BLaER1 treated with 17β-estradiol and CSF1 and Interleukin-3, amounts not matched to agents 10 nM and 100 nM (cell line): Measurements from ENCODE around the gene SLC2A6.

Experiments used
- H3K27ac ChIP-seq, 11 experiments: shearing (Covaris generic); formaldehyde crosslinking; 2 replicates each; pipeline ENCODE4 v1.8.1; 2022
- H3K27me3 ChIP-seq, 11 experiments: shearing (Covaris generic); formaldehyde crosslinking; 2 replicates each; pipeline ENCODE4 v1.8.1; 2022
- H3K36me3 ChIP-seq, 11 experiments: shearing (Covaris generic); formaldehyde crosslinking; 2 replicates each; pipeline ENCODE4 v1.8.1; 2022
- H3K4me1 ChIP-seq, 10 experiments: shearing (Covaris generic); formaldehyde crosslinking; 2 replicates each; pipeline ENCODE4 v1.8.1; 2022
- H3K4me2 ChIP-seq, 11 experiments: shearing (Covaris generic); formaldehyde crosslinking; 2 replicates each; pipeline ENCODE4 v1.8.1; 2022
- H3K4me3 ChIP-seq, 10 experiments: shearing (Covaris generic); formaldehyde crosslinking; 2 replicates each; pipeline ENCODE4 v1.8.1; 2022
- H3K9ac ChIP-seq, 11 experiments: shearing (Covaris generic); formaldehyde crosslinking; 2 replicates each; pipeline ENCODE4 v1.8.1; 2022
- H3K9me3 ChIP-seq, 11 experiments: shearing (Covaris generic); formaldehyde crosslinking; replicated peaks in 1 of 11; 2 replicates each; pipeline ENCODE4 v1.8.1; 2022
- H4K20me1 ChIP-seq, 11 experiments: shearing (Covaris generic); formaldehyde crosslinking; 2 replicates each; pipeline ENCODE4 v1.8.1; 2022
- Cebpa-rat ChIP-seq, 11 experiments: shearing (Covaris generic); IDR thresholded peaks; 2 replicates each; pipeline ENCODE4 v1.8.1; 2022

The SLC2A6 gene

GRCh38 chr9:133478851-133479711 is at the start of gene SLC2A6:
TSS of gene SLC2A6 (minus strand) at chr9:133479099. CDS start at chr9:133479059, 40 bp downstream.
- no peak for TF ChIP-seq Cebpa-rat (IDR thresholded peaks at IDR 0.05)

GRCh38 chr9:133528001-133528875 is 49.3 kb upstream of the SLC2A6 start:
- TF ChIP-seq Cebpa-rat (IDR thresholded peaks at IDR 0.05): no peak
- H3K36me3 ChIP-seq: no peaks in the 10 kb centered on the region
- no peak overlapping the region for H3K27ac ChIP-seq
- H3K4me3 ChIP-seq: no peak overlapping the region
- H3K9me3 ChIP-seq: no peaks in the 10 kb centered on the region
- H3K27me3 ChIP-seq: peaks cover 0 to 30% (median 0%) of the 10 kb centered on the region in 11 experiments; a peak in 5 of 22 replicates
- peaks cover 22 to 80% (median 71%) of the 10 kb centered on the region in 10 experiments for H3K4me1 ChIP-seq
- H3K9ac ChIP-seq: no peak overlapping the region
- H3K4me2 ChIP-seq: peak overlapping the region in 8 of 11 experiments; percentile 69 to 99 (median 88); a peak in 13 of 22 replicates
- H4K20me1 ChIP-seq: peaks cover 0 to 57% (median 0%) of the 10 kb centered on the region in 11 experiments; a peak in 9 of 22 replicates

More at GRCh38 chr9:133478851-133479711, at the start of gene SLC2A6:
- H3K36me3 ChIP-seq: peaks cover 0 to 32% (median 14%) of the 10 kb centered on the region in 11 experiments; a peak in 13 of 22 replicates
- peak within 1 kb of the TSS; percentile 66 to 82 (median 79); a peak in 21 of 22 replicates for H3K9ac ChIP-seq
- peaks cover 44 to 62% (median 56%) of the 10 kb centered on the region in 10 experiments for H3K4me1 ChIP-seq
- peak within 1 kb of the TSS in 10 of 11 experiments; percentile 57 to 74 (median 70); a peak in 19 of 22 replicates for H3K27ac ChIP-seq
- H3K27me3 ChIP-seq: no peaks in the 10 kb centered on the region; a peak in 1 of 22 replicates
- peaks cover 0 to 45% (median 36%) of the 10 kb centered on the region in 11 experiments; a peak in 18 of 22 replicates for H4K20me1 ChIP-seq
- H3K9me3 ChIP-seq: no peaks in the 10 kb centered on the region
- peak within 1 kb of the TSS; percentile 90 to 100 (median 98) for H3K4me2 ChIP-seq
- H3K4me3 ChIP-seq: peak within 1 kb of the TSS; percentile 55 to 78 (median 66)

GRCh38 chr9:133527444-133527920 is 48.6 kb upstream of the SLC2A6 start:
- Histone ChIP-seq H3K4me3 (no peak overlapping the region), H3K27ac (no peak overlapping the region)
- no peak for TF ChIP-seq Cebpa-rat (IDR thresholded peaks at IDR 0.05)

GRCh38 chr9:133526721-133527321 is 47.9 kb upstream of the SLC2A6 start:
- peaks cover 0 to 54% (median 0%) of the 10 kb centered on the region in 11 experiments; a peak in 9 of 22 replicates for H4K20me1 ChIP-seq
- no peak overlapping the region; a peak in 1 of 20 replicates for H3K4me3 ChIP-seq
- H3K9me3 ChIP-seq: no peaks in the 10 kb centered on the region
- no peak for TF ChIP-seq Cebpa-rat (IDR thresholded peaks at IDR 0.05)
- H3K4me2 ChIP-seq: peak overlapping the region; percentile 45 to 99 (median 79)
- no peaks in the 10 kb centered on the region for H3K36me3 ChIP-seq
- H3K27ac ChIP-seq: no peak overlapping the region
- peaks cover 0 to 28% (median 0%) of the 10 kb centered on the region in 11 experiments; a peak in 3 of 22 replicates for H3K27me3 ChIP-seq
- peak overlapping the region in 2 of 11 experiments; percentile 18 to 35; a peak in 2 of 22 replicates for H3K9ac ChIP-seq
- H3K4me1 ChIP-seq: peaks cover 23 to 80% (median 71%) of the 10 kb centered on the region in 10 experiments

More at GRCh38 chr9:133527444-133527920, 48.6 kb upstream of the SLC2A6 start:
- peaks cover 19 to 80% (median 71%) of the 10 kb centered on the region in 10 experiments for H3K4me1 ChIP-seq
- no peaks in the 10 kb centered on the region for H3K36me3 ChIP-seq
- H3K27me3 ChIP-seq: peaks cover 0 to 29% (median 0%) of the 10 kb centered on the region in 11 experiments; a peak in 3 of 22 replicates
- peak overlapping the region in 10 of 11 experiments; percentile 58 to 99 (median 79); a peak in 16 of 22 replicates for H3K4me2 ChIP-seq
- H4K20me1 ChIP-seq: peaks cover 0 to 53% (median 0%) of the 10 kb centered on the region in 11 experiments; a peak in 10 of 22 replicates
- no peaks in the 10 kb centered on the region for H3K9me3 ChIP-seq
- H3K9ac ChIP-seq: 0 out of 22 replicates have a peak overlapping the region, but pooled peaks of 1 of the 11 experiments have one; percentile 29

- Histone ChIP-seq H3K4me1 (peaks cover 16 to 72% (median 63%) of the 10 kb centered on the region in 10 experiments), H3K36me3 (no peaks in the 10 kb centered on the region)
These were observed 46.8 kb upstream of the SLC2A6 start for GRCh38 chr9:133525677-133526076.

GRCh38 chr9:133524679-133525228 is 45.9 kb upstream of the SLC2A6 start, which contains the start of gene MYMK:
TSS of gene MYMK (minus strand) at chr9:133524959. CDS start at chr9:133524844, 115 bp downstream.
- TF ChIP-seq Cebpa-rat (IDR thresholded peaks at IDR 0.05): no peak
- Histone ChIP-seq H4K20me1 (peaks cover 0 to 39% (median 0%) of the 10 kb centered on the region in 11 experiments; a peak in 9 of 22 replicates), H3K36me3 (no peaks in the 10 kb centered on the region), H3K4me2 (0 out of 22 replicates have a peak within 1 kb of the TSS, but pooled peaks of 1 of the 11 experiments have one; percentile 5), H3K9ac (no peak within 1 kb of the TSS), H3K9me3 (no peaks in the 10 kb centered on the region), H3K27me3 (peaks cover 0 to 15% (median 0%) of the 10 kb centered on the region in 11 experiments; a peak in 2 of 22 replicates), H3K4me3 (no peak within 1 kb of the TSS), H3K4me1 (peaks cover 16 to 68% (median 55%) of the 10 kb centered on the region in 10 experiments), H3K27ac (no peak within 1 kb of the TSS)

More at GRCh38 chr9:133525677-133526076, 46.8 kb upstream of the SLC2A6 start:
- TF ChIP-seq Cebpa-rat (IDR thresholded peaks at IDR 0.05): no peak
- peaks cover 0 to 20% (median 0%) of the 10 kb centered on the region in 11 experiments; a peak in 2 of 22 replicates for H3K27me3 ChIP-seq
- H3K9me3 ChIP-seq: no peaks in the 10 kb centered on the region
- peaks cover 0 to 48% (median 0%) of the 10 kb centered on the region in 11 experiments; a peak in 9 of 22 replicates for H4K20me1 ChIP-seq
- no peak overlapping the region for H3K4me2 ChIP-seq
- no peak overlapping the region for H3K9ac ChIP-seq
- H3K4me3 ChIP-seq: no peak overlapping the region
- H3K27ac ChIP-seq: no peak overlapping the region

- Histone ChIP-seq H4K20me1 (peaks cover 0 to 33% (median 0%) of the 10 kb centered on the region in 11 experiments; a peak in 8 of 22 replicates), H3K27me3 (peaks cover 0 to 9% (median 0%) of the 10 kb centered on the region in 11 experiments; a peak in 2 of 22 replicates), H3K4me2 (0 out of 22 replicates have a peak overlapping the region, but pooled peaks of 1 of the 11 experiments have one; percentile 5), H3K9me3 (no peaks in the 10 kb centered on the region), H3K4me1 (peaks cover 16 to 62% (median 49%) of the 10 kb centered on the region in 10 experiments), H3K4me3 (no peak overlapping the region), H3K36me3 (no peaks in the 10 kb centered on the region), H3K27ac (no peak overlapping the region), H3K9ac (no peak overlapping the region)
- no peak for TF ChIP-seq Cebpa-rat (IDR thresholded peaks at IDR 0.05)
These were observed 45.2 kb upstream of the SLC2A6 start for GRCh38 chr9:133524146-133524545.
